OCI-M1 (cell line): ENCODE measurements around the gene HSFY1.
"Not testable (repeated sequence)": the region's sequence is repeated elsewhere in the genome, so short reads cannot be mapped to it uniquely, and the experiment has no call there.

Source experiments
- DNase-seq: peaks from one replicate; lab custom pipeline; 2025; lab: John Stamatoyannopoulos, UW

The HSFY1 gene, protein sequence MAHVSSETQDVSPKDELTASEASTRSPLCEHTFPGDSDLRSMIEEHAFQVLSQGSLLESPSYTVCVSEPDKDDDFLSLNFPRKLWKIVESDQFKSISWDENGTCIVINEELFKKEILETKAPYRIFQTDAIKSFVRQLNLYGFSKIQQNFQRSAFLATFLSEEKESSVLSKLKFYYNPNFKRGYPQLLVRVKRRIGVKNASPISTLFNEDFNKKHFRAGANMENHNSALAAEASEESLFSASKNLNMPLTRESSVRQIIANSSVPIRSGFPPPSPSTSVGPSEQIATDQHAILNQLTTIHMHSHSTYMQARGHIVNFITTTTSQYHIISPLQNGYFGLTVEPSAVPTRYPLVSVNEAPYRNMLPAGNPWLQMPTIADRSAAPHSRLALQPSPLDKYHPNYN

DNA sequence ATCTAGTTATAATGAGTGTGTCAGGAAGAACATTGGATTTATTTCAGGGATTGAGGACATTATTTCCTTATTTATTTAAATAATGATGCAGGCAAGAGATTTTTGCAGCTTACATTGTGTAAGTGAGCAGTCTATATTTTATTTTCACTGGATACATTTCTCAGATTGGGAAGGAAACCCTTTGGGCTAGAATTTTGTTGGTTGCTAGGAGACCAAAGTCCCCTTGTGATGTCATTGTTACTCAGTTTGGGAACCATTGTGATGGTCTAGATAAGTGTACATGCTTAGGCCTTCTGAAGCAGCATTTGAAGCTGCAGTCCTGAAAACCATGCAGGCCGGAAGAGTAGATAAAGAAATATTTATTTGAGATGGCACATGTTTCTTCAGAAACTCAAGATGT, at the start of gene HSFY1:
HSFY1 (plus strand) TSS at position 301 of the 400 bp plus-strand sequence; CDS start at position 369, 68 bp downstream.
- not testable (repeated sequence) for DNase-seq

DNA sequence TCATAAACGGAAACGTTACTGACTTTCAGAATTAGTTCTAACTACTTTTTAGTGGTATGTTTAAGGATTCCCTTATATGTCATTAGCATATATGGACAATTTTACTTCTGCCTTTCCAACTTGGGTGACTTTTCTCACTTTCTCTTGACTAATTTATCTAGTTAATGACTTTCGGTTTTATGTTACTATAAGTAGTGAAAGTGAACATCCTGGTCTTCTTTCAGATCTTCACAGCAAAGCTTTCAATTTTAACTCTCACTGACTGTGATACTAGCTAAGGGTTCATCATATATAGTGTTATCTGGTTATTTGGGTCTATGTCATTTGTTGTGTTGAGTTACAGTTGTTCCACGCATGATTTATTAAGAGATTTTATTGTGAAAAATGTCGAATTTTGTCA, 42.3 kb upstream of the HSFY1 start:
- not testable (repeated sequence) for DNase-seq

DNA sequence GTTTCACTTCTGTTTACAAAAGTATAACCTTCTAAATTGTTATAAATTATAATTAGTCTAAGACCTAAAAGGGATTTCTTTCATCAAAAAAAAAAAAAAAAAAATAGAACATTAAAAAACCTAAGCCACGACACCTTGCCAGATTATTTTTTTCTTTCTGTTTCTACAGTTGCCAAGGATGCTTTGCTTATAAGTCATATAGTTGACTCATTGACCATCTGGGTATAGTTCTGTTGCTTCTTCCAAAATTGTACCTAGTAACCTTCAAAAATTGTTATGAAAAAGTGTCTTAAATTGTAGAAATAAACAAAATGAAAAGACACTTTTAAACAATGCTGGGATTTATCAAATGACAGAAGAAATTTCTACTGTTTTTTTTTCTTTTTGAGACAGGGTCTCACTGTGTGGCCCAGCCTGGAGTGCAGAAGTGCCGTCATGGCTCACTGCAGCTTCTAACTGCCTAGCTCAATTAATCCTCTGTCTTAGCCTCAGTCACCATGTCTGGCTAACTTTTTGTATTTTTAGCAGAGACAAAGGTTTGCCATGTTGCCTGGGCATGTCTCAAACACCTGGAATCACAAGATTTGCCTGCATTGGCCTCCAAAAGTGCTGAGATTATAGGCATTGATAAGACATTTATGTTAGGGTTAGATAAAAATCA, 15.4 kb upstream of the HSFY1 start:
- not testable (repeated sequence) for DNase-seq

DNA sequence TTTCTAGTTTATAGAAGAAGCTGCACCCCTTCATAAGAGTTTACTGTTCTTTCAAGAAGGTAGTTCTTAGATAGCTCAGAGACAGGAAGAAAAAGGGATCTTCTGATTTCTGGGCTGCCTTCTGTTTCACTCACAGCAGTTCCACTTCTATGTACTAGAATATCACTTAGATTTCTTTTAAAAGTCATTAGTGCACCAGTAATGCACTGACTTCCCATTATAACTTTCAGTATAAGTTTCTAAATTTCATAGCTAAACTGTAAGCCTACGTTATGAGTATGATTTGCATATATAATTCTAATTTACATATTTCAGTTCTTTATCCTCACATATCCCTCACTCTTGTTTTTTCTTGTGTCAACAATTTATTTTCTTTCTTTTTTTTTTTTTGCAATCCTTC, 7.6 kb upstream of the HSFY1 start:
- DNase-seq = not testable (repeated sequence)

DNA sequence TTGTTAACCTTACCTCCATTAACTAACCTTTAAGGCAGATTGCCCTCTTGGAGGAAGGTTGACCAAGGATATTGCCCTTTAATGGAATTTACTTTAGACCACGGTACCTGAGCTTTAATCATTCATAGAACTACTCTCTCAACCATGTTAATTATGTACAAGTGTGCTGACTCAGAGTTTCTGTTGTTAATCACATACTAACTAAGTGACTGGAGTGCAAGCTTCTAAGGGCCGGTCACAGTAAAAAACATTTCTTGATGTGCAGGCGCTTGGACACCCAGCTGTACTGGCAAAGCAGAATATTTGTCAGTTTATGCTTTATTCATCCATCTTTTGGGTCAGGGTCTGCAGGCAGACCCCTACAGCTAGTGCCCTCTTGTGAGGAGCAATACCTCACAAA, 6.6 kb downstream of the HSFY1 start:
- not testable (repeated sequence) for DNase-seq

DNA sequence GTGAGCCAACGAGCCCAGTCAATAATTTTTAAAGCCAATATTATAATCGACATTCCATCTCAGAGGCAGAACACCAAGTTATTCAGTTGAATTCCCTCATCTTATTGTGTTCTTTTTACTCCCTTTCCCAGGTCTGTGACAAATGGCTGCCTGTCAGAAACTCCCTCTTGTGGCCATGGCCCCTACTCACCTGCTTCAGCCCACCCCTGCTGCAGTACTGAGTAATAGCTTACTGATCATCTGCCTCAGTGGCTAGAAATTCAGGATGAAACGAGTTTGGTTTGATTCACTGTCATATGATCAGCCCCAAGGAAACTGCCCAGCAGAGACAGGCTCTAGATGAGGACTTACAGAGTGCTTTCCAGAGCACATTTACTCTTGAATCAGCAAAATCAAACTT, 19.4 kb downstream of the HSFY1 start:
- not testable (repeated sequence) for DNase-seq
